Duodenal mucosa (tissue), 2 donors: ENCODE data around the gene S1PR1.

Experiments used
- H3K27ac ChIP-seq: one replicate; pipeline ENCODE4 v1.7.0; 2013; ENCODE audit warnings: low read depth, low read length
- H3K27me3 ChIP-seq, 2 donors: one replicate each; pipeline ENCODE4 v1.7.0; 2013; ENCODE audit warnings: low read length in 2 of 2, control low read depth in 1 of 2; ENCODE audit not compliant: insufficient read depth in 2 of 2, control insufficient read depth in 1 of 2
- H3K36me3 ChIP-seq, 2 donors: one replicate each; pipeline ENCODE4 v1.7.0; 2013; ENCODE audit warnings: low read length in 2 of 2, control low read depth in 1 of 2; ENCODE audit not compliant: insufficient read depth in 2 of 2, control insufficient read depth in 1 of 2
- H3K4me1 ChIP-seq, 2 donors: one replicate each; pipeline ENCODE4 v1.7.0; 2013; ENCODE audit warnings: low read length in 2 of 2, control low read depth in 1 of 2; ENCODE audit not compliant: insufficient read depth in 2 of 2, control insufficient read depth in 1 of 2
- H3K4me3 ChIP-seq, 2 donors: one replicate each; pipeline ENCODE4 v1.7.0; 2013; ENCODE audit warnings: low read length in 2 of 2, low read depth in 1 of 2
- H3K9ac ChIP-seq, 2 donors: one replicate each; pipeline ENCODE4 v1.7.0; 2013; ENCODE audit warnings: low read length in 2 of 2, low read depth in 1 of 2
- H3K9me3 ChIP-seq, 2 donors: one replicate each; pipeline ENCODE4 v1.7.0; 2013; ENCODE audit warnings: low read length in 2 of 2, control low read depth in 1 of 2; ENCODE audit not compliant: control insufficient read depth in 1 of 2

Gene S1PR1

GRCh38 chr1:101259744-101260148 is 22.9 kb downstream of the S1PR1 start:
- Histone ChIP-seq H3K4me3 (no peak overlapping the region), H3K36me3 (no peaks in the 10 kb centered on the region), H3K27me3 (no peaks in the 10 kb centered on the region), H3K4me1 (peaks cover 12 to 23% of the 10 kb centered on the region in 2 donors), H3K9me3 (no peaks in the 10 kb centered on the region), H3K9ac (no peak overlapping the region), H3K27ac (no peak overlapping the region)

- Histone ChIP-seq H3K27ac (no peak overlapping the region), H3K27me3 (no peaks in the 10 kb centered on the region), H3K4me3 (no peak overlapping the region), H3K36me3 (no peaks in the 10 kb centered on the region), H3K9me3 (no peaks in the 10 kb centered on the region), H3K4me1 (peaks cover 12 to 23% of the 10 kb centered on the region in 2 donors), H3K9ac (no peak overlapping the region)
Measured at GRCh38 chr1:101260556-101261350, 23.9 kb downstream of the S1PR1 start.

GRCh38 chr1:101261623-101262022 is 24.8 kb downstream of the S1PR1 start:
- Histone ChIP-seq H3K4me1 (peaks cover 12 to 23% of the 10 kb centered on the region in 2 donors), H3K36me3 (no peaks in the 10 kb centered on the region), H3K9me3 (no peaks in the 10 kb centered on the region), H3K27ac (no peak overlapping the region), H3K4me3 (no peak overlapping the region), H3K9ac (no peak overlapping the region), H3K27me3 (no peaks in the 10 kb centered on the region)

- H3K9ac ChIP-seq, result no peak overlapping the region
- H3K4me1 ChIP-seq, result peaks cover 12 to 23% of the 10 kb centered on the region in 2 donors
- no peak overlapping the region for H3K27ac ChIP-seq
- no peak overlapping the region for H3K4me3 ChIP-seq
- H3K27me3 ChIP-seq, result no peaks in the 10 kb centered on the region
- H3K36me3 ChIP-seq, result no peaks in the 10 kb centered on the region
- H3K9me3 ChIP-seq, result no peaks in the 10 kb centered on the region
Measured at GRCh38 chr1:101262060-101262459, 25.2 kb downstream of the S1PR1 start.

GRCh38 chr1:101262630-101263348 is 26.0 kb downstream of the S1PR1 start:
- Histone ChIP-seq H3K27ac (no peak overlapping the region), H3K4me1 (peaks cover 12 to 23% of the 10 kb centered on the region in 2 donors), H3K9me3 (no peaks in the 10 kb centered on the region), H3K9ac (no peak overlapping the region), H3K4me3 (no peak overlapping the region), H3K36me3 (no peaks in the 10 kb centered on the region), H3K27me3 (no peaks in the 10 kb centered on the region)

GRCh38 chr1:101264697-101265096 is 27.9 kb downstream of the S1PR1 start:
- Histone ChIP-seq H3K4me1 (peaks cover 7 to 16% of the 10 kb centered on the region in 2 donors), H3K27ac (no peak overlapping the region), H3K36me3 (no peaks in the 10 kb centered on the region), H3K9ac (no peak overlapping the region), H3K4me3 (no peak overlapping the region), H3K27me3 (no peaks in the 10 kb centered on the region), H3K9me3 (no peaks in the 10 kb centered on the region)

GRCh38 chr1:101265684-101266083 is 28.9 kb downstream of the S1PR1 start:
- H3K4me3 ChIP-seq, result no peak overlapping the region
- no peaks in the 10 kb centered on the region for H3K9me3 ChIP-seq
- no peaks in the 10 kb centered on the region for H3K27me3 ChIP-seq
- no peaks in the 10 kb centered on the region for H3K36me3 ChIP-seq
- H3K4me1 ChIP-seq, result peaks cover 7 to 16% of the 10 kb centered on the region in 2 donors
- no peak overlapping the region for H3K27ac ChIP-seq
- H3K9ac ChIP-seq, result no peak overlapping the region

- Histone ChIP-seq H3K9me3 (peaks cover 0 to 6% of the 10 kb centered on the region in 2 donors), H3K27ac (no peak overlapping the region), H3K4me1 (peaks cover 7 to 12% of the 10 kb centered on the region in 2 donors), H3K27me3 (no peaks in the 10 kb centered on the region), H3K9ac (no peak overlapping the region), H3K36me3 (no peaks in the 10 kb centered on the region), H3K4me3 (no peak overlapping the region)
Measured at GRCh38 chr1:101267082-101267481, 30.3 kb downstream of the S1PR1 start.

GRCh38 chr1:101268893-101269292 is 32.1 kb downstream of the S1PR1 start:
- H3K27ac ChIP-seq, result no peak overlapping the region
- no peaks in the 10 kb centered on the region for H3K27me3 ChIP-seq
- H3K4me3 ChIP-seq, result no peak overlapping the region
- H3K4me1 ChIP-seq, result peaks cover 4 to 7% of the 10 kb centered on the region in 2 donors
- H3K36me3 ChIP-seq, result no peaks in the 10 kb centered on the region
- H3K9ac ChIP-seq, result no peak overlapping the region
- H3K9me3 ChIP-seq, result peaks cover 0 to 6% of the 10 kb centered on the region in 2 donors

GRCh38 chr1:101275672-101276071 is 38.9 kb downstream of the S1PR1 start:
- Histone ChIP-seq H3K4me3 (no peak overlapping the region), H3K27ac (no peak overlapping the region), H3K27me3 (peaks cover 0 to 5% of the 10 kb centered on the region in 2 donors), H3K9me3 (peaks cover 0 to 6% of the 10 kb centered on the region in 2 donors), H3K4me1 (no peaks in the 10 kb centered on the region), H3K9ac (no peak overlapping the region), H3K36me3 (no peaks in the 10 kb centered on the region)
